ENCODE measurements around the gene TMEM218.

- TF ChIP-seq CTCF (IDR thresholded peaks at IDR 0.05) (no peak), POLR2AphosphoS5 (IDR thresholded peaks at IDR 0.05; ENCODE audit: insufficient read depth in 1 of 2, low read depth in 1 of 2) (no peak), POLR2A (IDR thresholded peaks at IDR 0.05) (no peak)
These were observed 46.7 kb upstream of the TMEM218 start for GRCh38 chr11:125157953-125158680.
